IMR-90 (cell line): ENCODE data around the gene HOMER3.

ENCODE experiments used
- CHD1 ChIP-seq: IDR thresholded peaks from 2 replicates; pipeline ENCODE4 v1.6.1; 2012; ENCODE audit warnings: low read depth, low read length, improper control_type of control experiment
- CTCF ChIP-seq: conservative IDR thresholded peaks from 2 replicates; pipeline ENCODE4 v1.5.1; 2012; ENCODE audit warnings: mild to moderate bottlenecking, low read depth, low read length, improper control_type of control experiment
- MAZ ChIP-seq: IDR thresholded peaks from 2 replicates; pipeline ENCODE4 v1.6.1; 2012; ENCODE audit warnings: low read depth, mild to moderate bottlenecking, low read length, improper control_type of control experiment, moderate library complexity, borderline replicate concordance
- NFE2L2 ChIP-seq: fragments of 150-350 bp; IDR thresholded peaks from 2 replicates; pipeline ENCODE4 v1.6.1; 2016; ENCODE audit warnings: low read depth, mild to moderate bottlenecking, low read length
- POLR2A ChIP-seq: IDR thresholded peaks from 2 replicates; pipeline ENCODE4 v1.6.1; 2012; ENCODE audit warnings: mild to moderate bottlenecking, low read depth, low read length
- RFX5 ChIP-seq: IDR thresholded peaks from 2 replicates; pipeline ENCODE4 v1.8.0; 2012; ENCODE audit warnings: low read depth, mild to moderate bottlenecking, low read length, moderate library complexity
- SMC3 ChIP-seq: fragments of 150-350 bp; IDR thresholded peaks from 2 replicates; pipeline ENCODE4 v1.6.1; 2016; ENCODE audit warnings: low read depth, mild to moderate bottlenecking, antibody characterized with exemption, low read length, moderate library complexity

DNA sequence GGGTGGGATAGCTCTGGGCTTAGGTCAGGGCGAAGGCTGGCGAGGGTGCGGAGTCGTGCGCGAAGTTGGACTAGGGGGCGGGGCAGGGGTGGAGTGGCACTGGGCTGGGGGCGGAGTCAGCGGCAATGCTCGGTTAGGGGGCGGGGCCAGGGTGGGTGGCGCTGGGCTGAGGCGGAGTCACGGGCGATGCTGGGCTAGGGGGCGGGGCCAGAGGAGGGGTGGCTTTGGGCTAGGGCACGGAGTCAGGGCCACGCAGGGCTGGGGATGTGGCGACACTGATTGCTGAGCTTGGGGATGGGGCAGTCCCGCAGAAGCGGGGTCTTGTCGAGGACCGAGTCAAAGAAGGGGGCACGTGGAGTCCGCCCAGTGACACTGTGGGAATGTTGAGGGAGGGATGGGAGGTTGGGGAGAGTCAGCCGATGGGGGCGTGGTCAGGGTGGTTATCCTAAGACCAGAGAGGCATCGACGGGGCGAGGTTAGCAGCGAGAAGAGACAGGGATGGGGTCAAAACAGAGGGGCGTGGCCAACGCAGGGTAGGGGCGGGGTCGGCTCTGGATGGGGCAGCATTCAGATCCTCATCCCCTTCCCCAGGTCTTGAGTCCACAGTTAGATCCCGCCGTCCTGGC, 8.7 kb downstream of the HOMER3 start:
- TF ChIP-seq MAZ (no peak; the same call in 1 of the 2 replicates), CTCF (no peak), SMC3 (no peak), POLR2A (no peak), RFX5 (no peak), CHD1 (no peak), NFE2L2 (no peak)
